Activated naive CD4-positive, alpha-beta T cell treated with anti-CD3 and anti-CD28 coated beads, Interleukin-2, amount 50 U/mL, for 72 hours (primary cell): ENCODE measurements around the gene PDE11A. TPM values are rescaled to one million over a fixed set of nuclear protein-coding genes. Genes with fewer than 3 reads are reported as not detected.

Experiments used
- ATAC-seq, 2 donors: fragments of 150-1000 bp; cut with Tn5 transposase; 2 replicates each; pipeline ENCODE4 v1.10.0; 2021; ENCODE audit warnings: mild to moderate bottlenecking in 2 of 2, moderate library complexity in 2 of 2
- DNase-seq, 2 donors: peaks; one replicate each; pipeline ENCODE4 v3.0.0; 2021 to 2022; ENCODE audit warnings: low spot score in 2 of 2
- H3K27ac Mint-ChIP-seq, 2 donors: one replicate each; pipeline ENCODE4 v1.8.0; 2022; ENCODE audit warnings: mild to moderate bottlenecking in 2 of 2, mixed read lengths in 2 of 2
- H3K36me3 Mint-ChIP-seq, 2 donors: one replicate each; pipeline ENCODE4 v1.8.0; 2022; ENCODE audit warnings: mixed read lengths in 2 of 2
- H3K9me3 Mint-ChIP-seq, 2 donors: one replicate each; pipeline ENCODE4 v1.8.0; 2022; ENCODE audit warnings: mixed read lengths in 2 of 2
- total RNA-seq, 2 donors: library from RNA; stranded (reverse); gene quantifications; one replicate each; pipeline ENCODE4 v1.2.3, GENCODE V29; 2022

Gene PDE11A
- total RNA-seq, 2 donors from 2014 or later: not detected

- H3K27ac Mint-ChIP-seq: no peak overlapping the region
- H3K36me3 Mint-ChIP-seq: no peaks in the 10 kb centered on the region
- H3K9me3 Mint-ChIP-seq: no peaks in the 10 kb centered on the region
- DNase-seq (no peak), ATAC-seq (no peak)
These were observed 318.1 kb downstream of the PDE11A start for GRCh38 chr2:177754492-177754873.

- Mint-ChIP-seq H3K36me3 (no peaks in the 10 kb centered on the region), H3K9me3 (no peaks in the 10 kb centered on the region), H3K27ac (no peak overlapping the region)
- no peak for DNase-seq
- no peak for ATAC-seq
These were observed 318.7 kb downstream of the PDE11A start for GRCh38 chr2:177753682-177754491.

GRCh38 chr2:177748360-177748759 lies 324.2 kb downstream of the PDE11A start:
- Mint-ChIP-seq H3K36me3 (no peaks in the 10 kb centered on the region), H3K27ac (no peak overlapping the region), H3K9me3 (no peaks in the 10 kb centered on the region)
- DNase-seq (no peak), ATAC-seq (no peak)

DNA sequence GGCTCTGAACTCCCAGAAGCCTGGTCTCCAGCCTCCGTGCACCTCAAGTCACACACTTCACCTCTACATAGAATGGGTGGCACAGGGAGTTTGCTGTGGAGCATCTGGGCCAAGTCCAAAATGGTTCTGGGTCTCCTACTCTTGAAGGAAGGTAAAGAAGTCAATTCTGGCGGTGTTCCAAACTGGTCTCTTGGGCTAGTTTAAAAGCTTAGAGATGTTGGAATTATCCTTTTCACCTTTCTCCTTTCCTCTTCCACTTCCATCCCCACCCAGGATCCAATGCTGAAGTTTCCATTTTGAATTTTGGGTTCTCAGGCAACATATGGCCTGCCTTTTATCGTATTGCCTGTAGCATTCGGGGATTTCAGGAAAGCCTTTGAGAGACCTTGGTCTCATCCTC lies 325.2 kb downstream of the PDE11A start:
- no peak for DNase-seq
- ATAC-seq: no peak
- Mint-ChIP-seq H3K9me3 (no peaks in the 10 kb centered on the region), H3K27ac (no peak overlapping the region), H3K36me3 (no peaks in the 10 kb centered on the region)

- Mint-ChIP-seq H3K9me3 (no peaks in the 10 kb centered on the region), H3K36me3 (no peaks in the 10 kb centered on the region), H3K27ac (no peak overlapping the region)
- ATAC-seq (no peak), DNase-seq (no peak)
These were observed 326.2 kb downstream of the PDE11A start for GRCh38 chr2:177746358-177746757.

- Mint-ChIP-seq H3K9me3 (no peaks in the 10 kb centered on the region), H3K36me3 (no peaks in the 10 kb centered on the region), H3K27ac (no peak overlapping the region)
- ATAC-seq: no peak
- DNase-seq: no peak
These were observed 327.0 kb downstream of the PDE11A start for GRCh38 chr2:177745531-177745930.

GRCh38 chr2:177742851-177743250 lies 329.7 kb downstream of the PDE11A start:
- DNase-seq (no peak), ATAC-seq (no peak)
- H3K27ac Mint-ChIP-seq: no peak overlapping the region
- no peaks in the 10 kb centered on the region for H3K36me3 Mint-ChIP-seq
- H3K9me3 Mint-ChIP-seq: no peaks in the 10 kb centered on the region

DNA sequence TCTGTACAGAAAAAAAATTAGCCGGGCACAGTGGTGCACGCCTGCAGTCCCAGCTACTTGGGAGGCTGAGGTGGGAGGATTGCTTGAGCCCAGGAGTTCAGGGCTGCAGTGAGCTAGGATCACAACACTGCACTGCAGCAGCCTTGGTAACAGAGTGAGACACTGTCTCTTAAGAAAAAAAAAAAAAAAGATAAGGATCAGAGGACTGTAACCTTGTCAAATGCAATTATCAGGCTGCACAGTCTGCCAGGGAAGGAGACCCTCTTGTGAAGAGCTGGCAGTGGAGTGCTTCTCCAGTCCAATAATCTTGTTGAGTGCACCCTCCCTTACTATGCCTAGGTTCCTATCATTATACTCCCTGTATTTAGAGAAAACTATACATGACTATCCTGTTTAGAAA lies 330.7 kb downstream of the PDE11A start:
- Mint-ChIP-seq H3K27ac (no peak overlapping the region), H3K9me3 (no peaks in the 10 kb centered on the region), H3K36me3 (no peaks in the 10 kb centered on the region)
- ATAC-seq (no peak), DNase-seq (no peak)

GRCh38 chr2:177740700-177741099 lies 331.9 kb downstream of the PDE11A start:
- Mint-ChIP-seq H3K27ac (no peak overlapping the region), H3K36me3 (no peaks in the 10 kb centered on the region), H3K9me3 (no peaks in the 10 kb centered on the region)
- ATAC-seq (no peak), DNase-seq (no peak)

DNA sequence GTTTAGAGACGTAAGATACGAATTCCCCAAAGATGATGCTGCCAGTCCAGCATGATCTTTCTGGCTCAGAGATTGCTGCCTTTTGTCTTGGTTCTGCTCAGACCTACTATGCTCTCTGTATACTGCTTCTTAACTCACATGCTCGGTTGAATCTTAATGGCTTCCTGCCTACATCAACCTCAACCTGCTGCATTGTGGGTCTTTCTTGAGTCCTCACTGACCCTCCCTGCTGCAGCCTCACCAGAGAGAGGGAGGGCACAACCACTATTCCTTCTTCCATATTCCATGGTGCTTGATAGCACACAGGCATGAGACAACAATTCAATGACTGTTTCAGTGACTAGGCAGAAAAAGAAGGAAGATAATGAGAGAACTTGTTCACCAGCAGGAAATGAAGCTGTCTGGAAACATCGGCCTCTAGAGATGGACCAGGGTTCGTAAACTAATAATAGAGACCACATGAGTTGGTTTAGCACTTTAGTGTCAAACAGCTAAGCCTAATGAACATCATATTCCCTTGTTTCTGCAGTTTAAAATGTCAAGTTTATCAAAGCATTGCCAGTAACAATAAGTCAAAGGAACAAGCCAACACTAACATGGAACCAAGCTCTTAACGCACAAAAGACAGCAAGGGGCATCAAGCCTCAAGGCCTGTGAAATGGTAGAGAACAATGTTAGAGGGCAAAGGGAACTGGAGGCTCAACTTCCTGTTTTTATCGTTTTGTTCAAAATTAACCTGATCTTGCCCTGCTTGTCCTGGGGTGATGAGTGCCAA lies 333.9 kb downstream of the PDE11A start:
- H3K27ac Mint-ChIP-seq: no peak overlapping the region

DNA sequence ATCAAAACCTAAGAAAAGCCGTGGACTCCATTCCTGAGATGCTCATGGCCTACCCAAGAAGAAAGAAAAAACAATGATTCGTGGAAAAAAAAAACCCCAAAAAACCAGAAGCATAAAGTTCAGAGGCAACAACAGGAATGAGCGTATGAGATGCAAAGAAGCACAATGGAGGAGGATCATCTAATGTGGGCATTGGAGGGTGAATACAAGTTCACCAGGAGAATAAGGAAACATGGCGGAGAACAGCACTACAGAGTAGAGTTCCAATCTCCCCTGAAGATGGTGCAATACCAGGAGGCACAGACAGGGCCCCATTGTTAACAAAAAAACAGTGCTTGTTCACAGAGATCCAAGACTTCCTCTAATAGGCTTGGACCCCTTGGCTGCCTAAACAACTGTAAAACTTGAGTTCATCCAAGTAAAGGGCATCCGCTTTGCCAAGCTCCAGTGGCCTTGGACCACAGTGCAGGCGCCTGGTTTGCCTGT lies 337.2 kb downstream of the PDE11A start:
- Mint-ChIP-seq H3K9me3 (no peaks in the 10 kb centered on the region), H3K27ac (no peak overlapping the region), H3K36me3 (no peaks in the 10 kb centered on the region)
- no peak for ATAC-seq
- DNase-seq: no peak

More for the DNA sequence above, 333.9 kb downstream of the PDE11A start:
- DNase-seq (no peak), ATAC-seq (no peak)
- no peaks in the 10 kb centered on the region for H3K36me3 Mint-ChIP-seq
- no peaks in the 10 kb centered on the region for H3K9me3 Mint-ChIP-seq

DNA sequence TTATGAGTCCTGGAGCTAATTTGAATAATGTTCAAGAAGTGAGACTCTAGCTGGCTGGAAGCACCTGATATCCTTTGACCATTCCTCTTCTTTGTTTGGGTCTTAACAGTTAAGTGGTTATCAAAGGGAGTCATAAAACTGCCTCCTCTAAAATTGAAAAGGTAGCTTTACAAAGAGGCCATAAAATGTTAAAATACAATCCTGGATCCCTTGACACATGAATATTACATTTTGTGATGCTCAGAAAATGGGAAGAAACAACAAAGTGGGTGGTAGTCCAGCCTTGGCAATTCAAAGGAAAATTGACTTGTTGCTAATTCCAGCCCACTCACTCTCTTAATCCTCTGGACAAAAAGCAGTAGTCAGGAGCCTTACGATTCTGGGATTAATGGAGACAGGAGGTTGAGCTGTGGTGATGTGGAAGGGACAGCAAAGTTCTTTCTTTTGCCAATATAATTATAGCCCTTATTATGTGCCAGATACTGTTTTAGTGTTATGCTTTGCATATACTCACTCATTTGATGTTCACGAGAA lies 339.2 kb downstream of the PDE11A start:
- no peaks in the 10 kb centered on the region for H3K9me3 Mint-ChIP-seq
- ATAC-seq (no peak), DNase-seq (no peak)
- H3K36me3 Mint-ChIP-seq: no peaks in the 10 kb centered on the region
- H3K27ac Mint-ChIP-seq: no peak overlapping the region

- H3K27ac Mint-ChIP-seq: no peak overlapping the region
- no peak for DNase-seq
- ATAC-seq: no peak
- no peaks in the 10 kb centered on the region for H3K36me3 Mint-ChIP-seq
- H3K9me3 Mint-ChIP-seq: no peaks in the 10 kb centered on the region
These were observed 341.2 kb downstream of the PDE11A start for GRCh38 chr2:177731384-177731783.

- DNase-seq (no peak), ATAC-seq (no peak)
- no peaks in the 10 kb centered on the region for H3K9me3 Mint-ChIP-seq
- H3K27ac Mint-ChIP-seq: no peak overlapping the region
- H3K36me3 Mint-ChIP-seq: no peaks in the 10 kb centered on the region
These were observed 341.8 kb downstream of the PDE11A start for GRCh38 chr2:177730792-177731191.

DNA sequence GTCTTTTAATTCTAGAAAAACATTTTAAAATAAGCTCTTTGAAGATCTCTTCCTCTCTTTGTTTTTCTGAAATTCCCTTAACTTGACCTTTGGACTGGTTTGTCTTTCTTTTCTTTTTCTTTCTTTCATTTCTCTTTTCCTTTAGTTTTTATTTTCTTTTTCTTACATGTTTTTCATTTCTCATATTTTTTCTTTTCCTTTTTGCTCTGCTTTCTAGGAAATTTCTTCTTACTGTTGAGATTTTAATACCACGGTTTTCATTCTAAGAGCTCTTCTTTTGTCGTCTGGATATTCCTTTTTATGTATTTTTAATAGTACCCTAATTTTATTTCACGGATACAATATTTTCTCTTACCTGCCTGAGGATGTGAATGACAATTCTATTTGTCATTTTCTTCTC lies 342.2 kb downstream of the PDE11A start:
- Mint-ChIP-seq H3K36me3 (no peaks in the 10 kb centered on the region), H3K9me3 (no peaks in the 10 kb centered on the region)
- ATAC-seq: no peak

DNA sequence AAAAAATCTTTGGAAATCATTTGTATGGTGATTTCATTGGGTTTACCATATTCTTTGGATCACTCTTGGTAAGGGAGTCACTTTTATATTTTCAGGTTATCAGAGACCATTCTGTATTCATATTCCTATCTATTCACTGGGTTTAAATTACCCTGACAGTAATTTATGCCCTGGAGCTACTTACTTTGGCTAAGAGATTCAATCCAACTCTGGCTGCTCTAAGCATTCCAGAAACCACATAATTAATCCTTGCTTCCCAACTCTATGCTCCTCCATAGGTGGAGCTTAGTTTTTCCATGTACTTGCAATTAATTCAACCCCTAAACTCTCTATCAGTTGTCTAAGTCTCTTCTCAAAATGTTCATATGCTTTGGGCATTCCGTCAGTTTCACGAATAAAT lies 343.7 kb downstream of the PDE11A start:
- Mint-ChIP-seq H3K9me3 (no peaks in the 10 kb centered on the region), H3K36me3 (no peaks in the 10 kb centered on the region), H3K27ac (no peak overlapping the region)
- DNase-seq: no peak
- no peak for ATAC-seq

More for the DNA sequence above, 342.2 kb downstream of the PDE11A start:
- H3K27ac Mint-ChIP-seq: peak overlapping the region in 1 of 2 donors; percentile 25
- no peak for DNase-seq

DNA sequence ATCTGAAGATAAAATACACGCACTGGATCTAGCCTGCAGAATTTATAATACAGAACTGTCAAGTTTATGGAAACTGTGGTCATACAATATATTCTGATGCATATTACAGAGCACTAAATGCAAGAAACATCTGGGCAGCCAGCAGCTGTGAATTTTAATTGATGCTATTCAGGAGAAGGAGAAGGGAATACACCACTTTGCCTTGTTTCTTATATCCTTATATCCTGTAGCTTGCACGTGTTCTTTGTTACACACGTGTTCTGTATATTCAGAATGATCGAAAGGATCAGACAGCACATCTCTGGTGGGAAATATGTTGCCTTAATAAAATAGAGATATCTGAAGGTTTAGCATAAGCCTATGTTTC lies 344.2 kb downstream of the PDE11A start:
- ATAC-seq (no peak), DNase-seq (no peak)
- Mint-ChIP-seq H3K27ac (no peak overlapping the region), H3K9me3 (no peaks in the 10 kb centered on the region), H3K36me3 (no peaks in the 10 kb centered on the region)
